ENCODE data around the gene POLD2.
"Not testable (repeated sequence)": the region's sequence is repeated elsewhere in the genome, so short reads cannot be mapped to it uniquely, and the experiment has no call there.

POLD2 gene

GRCh38 chr7:44138698-44139097, 15.3 kb upstream of the POLD2 start:
- DNase-seq, result no peak

DNA sequence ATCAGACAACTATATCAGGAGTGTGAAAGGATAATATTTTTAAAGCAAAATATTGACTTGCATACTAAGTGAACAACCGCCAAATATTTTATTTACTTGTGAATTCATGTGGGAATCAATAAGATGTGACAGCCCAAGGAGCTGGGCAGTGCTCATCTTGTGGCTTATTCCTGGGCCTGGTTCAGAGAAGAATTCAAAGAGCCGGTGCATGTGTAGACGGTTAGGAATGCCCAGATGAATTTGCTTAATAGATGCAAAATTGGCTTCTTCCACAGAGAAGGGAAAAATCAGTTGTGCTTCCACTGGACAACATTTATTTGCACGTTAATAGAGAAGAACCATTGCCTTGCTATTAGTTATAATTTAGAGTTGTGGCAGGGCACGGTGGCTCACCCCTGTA, 13.4 kb upstream of the POLD2 start:
- DNase-seq, result no peak

DNA sequence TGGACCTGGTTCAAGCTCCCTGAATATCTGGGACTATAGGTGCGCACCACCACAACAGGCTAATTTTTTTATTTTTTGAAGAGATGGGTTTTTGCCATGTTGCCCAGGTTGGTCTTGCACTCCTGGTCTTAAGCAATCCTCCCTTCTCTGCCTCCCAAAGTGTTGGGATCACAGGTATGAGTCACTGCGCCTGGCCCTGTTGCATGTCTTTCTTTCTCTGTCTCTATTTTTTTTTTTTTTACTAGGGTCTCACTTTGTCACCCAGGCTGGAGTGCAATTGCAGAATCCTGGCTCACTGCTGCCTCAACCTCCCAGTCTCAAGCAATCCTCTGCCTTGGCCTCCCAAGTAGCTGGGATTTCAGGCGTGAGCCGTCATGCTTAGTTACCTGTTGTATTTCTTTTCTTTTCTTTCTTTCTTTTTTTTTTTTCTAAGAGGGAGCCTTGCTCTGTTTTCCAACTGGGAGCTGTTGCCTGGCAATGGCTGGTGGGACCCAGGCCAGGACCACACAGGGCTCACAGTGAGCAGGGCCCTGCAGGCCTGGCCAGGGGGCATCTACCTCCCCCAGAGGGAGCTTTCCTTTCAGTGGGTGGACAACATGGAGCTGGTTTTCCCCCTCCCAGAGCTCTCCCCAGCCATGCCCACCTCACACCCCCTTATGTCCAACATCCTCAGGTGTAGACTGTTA, 11.7 kb upstream of the POLD2 start:
- no peak for DNase-seq

- DNase-seq, result no peak
Observed at GRCh38 chr7:44133295-44133694, 9.9 kb upstream of the POLD2 start.

DNA sequence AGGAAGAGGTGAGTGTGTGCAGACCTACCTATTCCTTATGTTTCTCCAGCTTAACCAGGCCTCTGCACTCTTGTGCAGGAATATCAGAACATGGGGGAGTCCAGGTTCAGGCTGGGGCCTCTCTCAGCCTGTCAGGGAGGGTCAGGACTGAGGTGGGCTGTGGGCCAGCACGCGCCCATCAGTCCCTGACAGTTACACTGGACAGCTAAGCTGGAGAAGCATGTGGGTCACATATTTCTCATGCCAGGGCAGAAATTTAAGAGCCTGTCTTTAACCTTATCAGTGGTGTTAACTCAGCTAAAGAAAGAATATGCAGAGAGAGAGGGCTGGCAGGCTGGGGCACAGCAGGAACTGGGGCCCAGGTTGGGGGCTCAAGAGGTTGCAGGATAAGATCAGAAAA, 8.7 kb upstream of the POLD2 start:
- DNase-seq, result no peak

GRCh38 chr7:44131173-44132029, 8.1 kb upstream of the POLD2 start:
- peak in 2 of 3 experiments; percentile 18 to 64 for DNase-seq

DNA sequence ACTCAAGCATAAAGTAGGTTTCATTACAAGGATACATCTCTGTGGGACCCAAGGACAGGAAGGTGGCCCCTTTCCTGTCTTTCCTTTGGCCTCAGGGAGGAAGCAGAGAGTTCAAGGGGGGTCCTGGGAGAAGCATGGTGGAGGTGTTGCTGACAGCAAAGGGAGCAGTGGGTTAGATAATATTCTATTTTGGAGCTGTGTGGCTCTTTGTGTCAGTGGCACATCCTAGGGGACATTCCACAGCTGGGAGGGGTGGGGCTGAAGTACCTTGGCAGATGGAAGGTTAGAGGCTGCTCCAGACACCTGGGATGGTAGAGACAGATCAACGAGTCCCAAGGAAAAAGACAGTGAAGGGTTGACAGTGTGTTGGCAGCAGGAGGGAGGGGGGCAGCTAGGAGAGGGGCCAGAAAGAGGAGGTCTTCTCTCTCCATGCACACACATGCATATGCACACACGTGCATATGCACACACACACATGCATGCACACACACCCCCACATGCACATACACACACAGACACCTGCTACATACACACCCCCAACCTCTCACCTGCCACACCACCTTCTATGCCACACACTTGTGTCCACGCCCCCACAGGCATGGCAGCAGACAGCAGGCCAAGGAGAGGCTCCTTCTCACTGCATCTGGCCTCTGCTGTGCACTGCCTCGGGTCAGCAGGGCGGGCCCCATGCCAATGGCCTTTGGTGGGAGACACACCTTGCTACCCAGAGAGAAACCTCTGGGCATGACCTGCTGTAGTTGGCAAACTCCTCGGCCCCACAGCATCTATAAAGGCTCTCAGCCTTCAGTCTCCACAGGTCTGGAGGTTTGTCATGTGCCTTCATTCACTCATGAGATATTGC, 5.6 kb upstream of the POLD2 start:
- DNase-seq, result no peak

DNA sequence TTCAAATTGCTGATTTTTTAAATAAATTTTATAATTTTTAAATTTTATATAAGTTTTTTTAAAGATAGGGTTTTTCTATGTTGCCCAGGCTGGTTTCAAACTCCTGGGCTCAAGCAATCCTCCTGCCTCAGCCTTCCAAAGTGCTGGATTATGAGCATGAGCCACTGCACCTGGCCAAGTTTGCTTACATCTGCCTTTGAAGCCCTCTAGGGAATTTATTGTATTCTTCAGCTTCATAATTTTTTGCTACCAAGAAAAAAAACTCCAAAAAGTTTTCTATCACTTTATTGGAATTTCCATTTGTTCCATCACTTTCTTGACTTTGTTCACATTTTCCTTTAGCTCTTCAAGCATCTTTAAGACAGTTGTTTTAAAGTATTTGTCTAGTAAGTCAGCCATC, 3.8 kb upstream of the POLD2 start:
- DNase-seq, result no peak

DNA sequence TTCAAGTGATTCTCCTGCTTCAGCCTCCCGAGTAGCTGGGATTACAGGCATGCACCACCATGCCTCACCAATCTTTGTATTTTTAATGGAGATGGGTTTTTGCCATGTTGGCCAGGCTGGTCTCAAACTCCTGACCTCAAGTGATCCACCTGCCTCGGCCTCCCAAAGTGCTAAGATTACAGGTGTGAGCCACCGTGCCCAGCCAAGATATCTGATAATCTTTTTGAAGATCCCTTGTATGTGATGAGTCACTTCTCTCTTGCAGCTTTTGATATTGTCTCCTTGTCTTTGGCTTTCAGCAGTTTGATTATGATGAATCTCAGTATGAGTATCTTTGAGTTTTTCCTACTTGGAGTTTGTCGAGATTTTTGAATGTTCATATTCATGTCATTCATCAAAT, 3.2 kb upstream of the POLD2 start:
- not testable (repeated sequence) for DNase-seq

DNA sequence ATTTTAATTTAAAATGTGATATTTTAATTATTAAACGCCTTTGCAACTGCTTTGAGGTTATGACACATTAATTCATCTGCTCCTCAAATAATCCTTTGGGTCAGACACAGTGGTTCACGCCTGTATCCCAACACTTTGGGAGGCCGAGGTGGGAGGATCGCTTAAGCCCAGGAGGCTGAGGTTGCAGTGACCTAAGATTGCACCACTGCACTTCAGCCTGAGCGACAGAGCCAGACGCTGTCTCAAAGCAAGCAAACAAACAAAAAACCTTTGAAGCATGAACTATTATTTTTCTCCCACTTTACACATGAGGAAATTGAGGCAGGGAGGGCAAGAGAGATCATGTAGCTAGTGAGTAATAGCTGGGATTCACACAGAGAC, 1.5 kb upstream of the POLD2 start:
- no peak for DNase-seq

- peak in 1 of 3 experiments; percentile 47 for DNase-seq
Observed at GRCh38 chr7:44122529-44122928, 819 bp downstream of the POLD2 start.

GRCh38 chr7:44121761-44122420, 1.5 kb downstream of the POLD2 start:
- no peak for DNase-seq

DNA sequence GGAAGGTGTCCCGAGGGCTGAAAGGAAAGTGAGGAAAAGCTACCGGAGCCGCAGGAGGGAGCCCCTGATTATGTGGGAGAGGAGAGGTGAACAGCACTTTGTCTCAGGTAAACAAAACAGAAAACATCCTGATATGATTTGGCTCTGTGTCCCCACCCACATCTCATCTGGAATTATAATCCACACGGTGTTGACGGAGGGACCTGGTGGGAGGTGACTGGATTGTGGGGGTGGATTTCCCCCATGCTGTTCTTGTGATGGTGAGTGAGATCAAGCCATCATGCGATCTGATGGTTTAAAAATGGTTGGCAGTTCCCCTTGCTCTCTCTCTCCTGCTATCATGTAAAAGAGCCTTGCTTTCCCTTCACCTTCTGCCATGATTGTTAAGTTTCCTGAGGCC, 3.0 kb downstream of the POLD2 start:
- no peak for DNase-seq

DNA sequence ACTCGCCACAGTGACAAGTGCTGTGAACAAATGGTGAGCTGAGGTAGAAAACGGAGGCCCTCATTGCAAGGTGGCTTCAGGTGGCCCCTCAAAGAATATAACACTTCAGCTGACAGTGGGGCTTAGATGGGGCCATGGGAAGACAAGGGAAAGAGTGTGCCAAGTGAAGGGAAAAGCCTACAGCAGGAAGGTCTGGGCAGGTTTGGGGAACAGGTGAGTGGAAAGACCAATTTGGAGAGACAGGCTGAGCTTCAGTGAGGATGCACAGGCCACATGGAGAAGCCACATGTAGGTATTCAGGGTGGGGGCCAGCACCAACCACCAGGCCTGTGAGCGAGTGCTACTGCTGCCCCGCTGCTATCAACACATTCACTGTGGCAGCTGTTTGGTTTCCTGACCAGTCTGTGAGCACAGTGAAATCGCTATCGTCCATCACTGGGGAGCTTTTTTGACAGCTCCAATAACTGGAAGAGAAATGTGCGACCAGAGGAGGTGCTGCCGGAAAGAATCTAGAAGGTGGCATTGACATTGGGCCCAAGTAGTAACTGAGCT, 3.4 kb downstream of the POLD2 start:
- DNase-seq, result no peak

DNA sequence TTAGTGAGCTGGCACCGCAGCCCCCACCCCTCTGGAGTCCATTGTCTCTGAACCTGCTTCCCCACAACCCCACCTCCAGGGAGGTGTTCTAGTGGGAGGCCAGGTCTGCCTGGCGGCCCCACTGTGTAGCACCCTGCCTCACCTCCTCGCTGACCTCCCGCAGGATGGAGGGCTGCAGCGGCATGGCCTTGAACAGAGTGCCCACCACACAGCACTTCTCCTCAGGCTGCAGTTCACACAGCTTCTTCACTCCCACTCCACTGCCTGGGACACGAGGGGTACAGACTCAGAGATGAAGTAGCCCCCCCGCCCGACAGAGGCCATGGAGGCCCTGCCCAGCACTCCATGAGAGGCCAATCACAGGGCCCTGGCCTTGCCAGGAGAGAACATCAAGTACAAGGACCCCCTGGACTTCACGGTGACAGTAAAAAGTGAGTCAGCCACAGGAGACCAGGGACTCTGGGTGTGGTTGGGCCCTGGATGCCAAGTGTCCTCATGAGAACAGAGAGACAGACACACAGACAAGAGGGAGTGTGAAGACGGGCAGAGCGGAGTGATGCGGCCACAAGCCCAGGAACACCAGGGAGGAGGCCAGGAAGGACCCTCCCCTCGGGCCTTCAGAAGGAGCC, 5.4 kb downstream of the POLD2 start:
- DNase-seq, result no peak

GRCh38 chr7:44116789-44117666, 6.3 kb downstream of the POLD2 start:
- no peak for DNase-seq

DNA sequence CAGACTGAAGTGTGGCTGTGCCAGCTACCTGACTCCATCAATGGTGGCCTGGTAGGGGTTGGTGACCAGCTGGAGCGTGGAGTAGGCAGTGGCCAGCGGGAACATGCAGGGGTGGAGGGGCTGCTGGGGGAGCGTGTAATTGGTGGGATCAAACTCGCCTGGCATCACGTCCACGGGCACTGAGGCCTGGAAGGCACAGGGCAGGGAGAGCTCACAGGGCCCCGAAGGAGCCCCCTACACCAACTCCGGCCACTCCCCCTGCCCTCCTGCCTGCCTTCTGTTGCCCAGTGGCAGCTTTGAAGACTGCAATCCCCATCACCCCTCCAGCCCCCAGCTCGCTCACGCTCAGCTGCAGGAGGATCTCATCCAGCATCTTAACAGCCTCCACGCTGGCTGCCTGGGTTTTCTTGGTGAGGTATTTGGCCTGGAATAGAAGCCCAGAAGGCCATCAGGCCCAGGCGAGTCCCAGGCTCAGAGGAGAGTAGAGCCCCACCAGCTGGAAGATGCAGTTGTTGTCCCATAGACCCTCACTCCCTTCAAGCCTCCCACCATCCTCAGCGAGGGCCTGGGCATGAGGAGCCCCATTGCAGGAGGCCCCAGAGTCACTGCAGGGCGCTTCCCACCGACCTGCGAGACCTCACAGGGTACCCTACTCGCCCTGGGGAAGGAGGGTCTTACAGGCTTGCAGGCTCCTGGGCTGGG, 7.1 kb downstream of the POLD2 start:
- no peak for DNase-seq

- DNase-seq, result no peak
Observed at GRCh38 chr7:44114586-44115310, 8.6 kb downstream of the POLD2 start.

DNA sequence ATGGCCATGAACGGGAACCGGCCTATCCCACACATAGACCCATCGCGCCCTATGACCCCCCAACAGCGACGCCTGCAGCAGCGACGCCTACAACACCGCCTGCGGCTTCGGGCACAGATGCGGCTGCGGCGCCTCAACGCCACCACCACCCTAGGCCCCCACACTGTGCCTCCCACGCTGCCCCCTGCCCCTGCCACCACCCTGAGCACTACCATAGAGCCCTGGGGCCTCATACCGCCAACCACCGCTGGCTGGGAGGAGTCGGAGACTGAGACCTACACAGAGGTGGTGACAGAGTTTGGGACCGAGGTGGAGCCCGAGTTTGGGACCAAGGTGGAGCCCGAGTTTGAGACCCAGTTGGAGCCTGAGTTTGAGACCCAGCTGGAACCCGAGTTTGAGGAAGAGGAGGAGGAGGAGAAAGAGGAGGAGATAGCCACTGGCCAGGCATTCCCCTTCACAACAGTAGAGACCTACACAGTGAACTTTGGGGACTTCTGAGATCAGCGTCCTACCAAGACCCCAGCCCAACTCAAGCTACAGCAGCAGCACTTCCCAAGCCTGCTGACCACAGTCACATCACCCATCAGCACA, 9.5 kb downstream of the POLD2 start:
- DNase-seq, result no peak
